Endothelial cell of umbilical vein (primary cell): Measurements from ENCODE around the gene MAML3. TPM values are rescaled to one million over a fixed set of nuclear protein-coding genes. Genes with fewer than 3 reads are reported as not detected.

ENCODE experiments used
- BruUV-seq: library from RNA; stranded (reverse); fragments of 400-500 nt; replicated peaks from 2 replicates; lab custom pipeline; 2021; lab: Mats Ljungman, UMichigan
- CTCF ChIA-PET: fragments of 300-600, 350-600 bp; sonication (Branson Sonifier 250); formaldehyde crosslinking; loops from one replicate; lab custom pipeline; 2021; ENCODE audit warnings: antibody characterized with exemption, inconsistent platforms; lab: Charles Lee
- POLR2A ChIA-PET: fragments of 300-600, 350-600 bp; sonication (Branson Sonifier 250); formaldehyde crosslinking; loops from one replicate; lab custom pipeline; 2021; ENCODE audit warnings: antibody characterized with exemption, inconsistent platforms; lab: Charles Lee
- DNase-seq: peaks from one replicate; pipeline ENCODE4 v3.0.0-alpha.2; 2011; ENCODE audit warnings: low read depth, low spot score
- FAIRE-seq: peaks from 2 replicates; lab custom pipeline; 2011; peaks lifted over from hg19 to GRCh38; lab: Jason Lieb, UNC
- H2AFZ ChIP-seq: 2 replicates; pipeline ENCODE4 v1.6.0; 2012; ENCODE audit warnings: low read depth, low read length, control low read depth, inconsistent platforms
- H3K27ac ChIP-seq: 2 replicates; pipeline ENCODE4 v1.5.1; 2011; ENCODE audit warnings: low read depth, mild to moderate bottlenecking, control low read depth, low read length, moderate library complexity; ENCODE audit not compliant: insufficient read depth
- H3K27me3 ChIP-seq, 2 experiments: 2 replicates each; pipeline versions ENCODE4 v1.6.0 to v1.6.1; 2011; ENCODE audit warnings: low read length in 2 of 2, mixed read lengths in 1 of 2; ENCODE audit not compliant: control insufficient read depth in 2 of 2, insufficient read depth in 2 of 2
- H3K36me3 ChIP-seq, 2 experiments: 2 replicates in 1 of 2; 3 replicates in 1 of 2; pipeline ENCODE4 v1.5.1; 2011; ENCODE audit warnings: low read length in 2 of 2, mild to moderate bottlenecking in 1 of 2, moderate library complexity in 1 of 2; ENCODE audit not compliant: control insufficient read depth in 2 of 2, insufficient read depth in 2 of 2; ENCODE audit errors: extremely low read depth in 1 of 2
- H3K4me1 ChIP-seq: 3 replicates; pipeline ENCODE4 v1.5.1; 2011; ENCODE audit warnings: mild to moderate bottlenecking, low read length; ENCODE audit not compliant: control insufficient read depth, insufficient read depth; ENCODE audit errors: extremely low read depth
- H3K4me2 ChIP-seq: 2 replicates; pipeline ENCODE4 v1.6.1; 2011; ENCODE audit warnings: low read length, control low read depth, mixed read lengths; ENCODE audit not compliant: insufficient read depth
- H3K4me3 ChIP-seq, 3 experiments: fragments of 200-600 bp in 1 of 3; sonication (generic), shearing (Covaris generic) in 1 of 3; replicated peaks in 1 of 3; 2 replicates each; pipeline ENCODE4 v1.5.1; 2011 to 2016; ENCODE audit warnings: control low read depth in 3 of 3, low read length in 3 of 3, mild to moderate bottlenecking in 2 of 3, inconsistent platforms in 1 of 3, low read depth in 1 of 3, moderate library complexity in 1 of 3; ENCODE audit not compliant: insufficient read depth in 1 of 3
- H3K79me2 ChIP-seq: 2 replicates; pipeline ENCODE4 v1.6.0; 2012; ENCODE audit warnings: low read length, inconsistent platforms; ENCODE audit not compliant: control insufficient read depth, insufficient read depth
- H3K9ac ChIP-seq: replicated peaks from 2 replicates; pipeline ENCODE3; 2011; ENCODE audit warnings: low read length, control low read depth; ENCODE audit not compliant: insufficient read depth; ENCODE audit errors: extremely low read depth
- H3K9me1 ChIP-seq: replicated peaks from 3 replicates; pipeline ENCODE4 v1.6.0; 2011; ENCODE audit warnings: mild to moderate bottlenecking, low read length; ENCODE audit not compliant: control insufficient read depth, insufficient read depth; ENCODE audit errors: extremely low read depth
- H3K9me3 ChIP-seq: replicated peaks from 2 replicates; pipeline ENCODE4 v1.5.1; 2012; ENCODE audit warnings: low read length, inconsistent platforms; ENCODE audit not compliant: control insufficient read depth, insufficient read depth
- H4K20me1 ChIP-seq: replicated peaks from 2 replicates; pipeline ENCODE3; 2011; ENCODE audit warnings: mild to moderate bottlenecking, low read length; ENCODE audit not compliant: control insufficient read depth, insufficient read depth; ENCODE audit errors: extremely low read depth
- EZH2 ChIP-seq: IDR thresholded peaks from 2 replicates; pipeline ENCODE4 v1.6.1; 2012; ENCODE audit warnings: borderline replicate concordance, low read depth, mild to moderate bottlenecking, moderate library complexity, low read length, inconsistent platforms; ENCODE audit not compliant: severe bottlenecking
- FOS ChIP-seq: IDR thresholded peaks from 2 replicates; pipeline ENCODE4 v1.6.1; 2011; ENCODE audit warnings: mild to moderate bottlenecking, low read length, moderate library complexity, borderline replicate concordance; ENCODE audit not compliant: insufficient read depth
- GATA2 ChIP-seq: IDR thresholded peaks from 2 replicates; pipeline ENCODE4 v1.7.0; 2011; ENCODE audit warnings: low read depth, mild to moderate bottlenecking, moderate library complexity, mixed read lengths, low read length; ENCODE audit not compliant: insufficient read length, insufficient read depth
- JUN ChIP-seq: IDR thresholded peaks from 2 replicates; pipeline ENCODE4 v1.6.1; 2011; ENCODE audit warnings: borderline replicate concordance, low read depth; ENCODE audit not compliant: insufficient read length, insufficient read depth
- MYC ChIP-seq: IDR thresholded peaks from one replicate; pipeline ENCODE4 v1.6.1; 2011; ENCODE audit warnings: mild to moderate bottlenecking, low read depth, low read length
- POLR2A ChIP-seq: IDR thresholded peaks from 2 replicates; pipeline ENCODE4 v1.6.1; 2012; ENCODE audit warnings: low read depth, mild to moderate bottlenecking, control low read depth, low read length
- POLR2AphosphoS5 ChIP-seq: IDR thresholded peaks from 2 replicates; pipeline ENCODE4 v1.6.1; 2012; ENCODE audit warnings: low read depth, mild to moderate bottlenecking, control low read depth, low read length, moderate library complexity; ENCODE audit not compliant: insufficient read depth
- dilution Hi-C: fragments of 300-500 bp; cut with MboI; formaldehyde crosslinking; loops from one replicate; pipeline ENCODE4 v1.15.0; 2019; ENCODE audit warnings: low sequenced_read_pairs; ENCODE audit not compliant: extremely low pct_ligation_motif_present
- intact Hi-C: fragments of 100-400 bp; cut with micrococcal nuclease; formaldehyde crosslinking; loops from one replicate; pipeline ENCODE4 v1.10.0; 2022
- polyA plus RNA-seq, 4 experiments: library from polyadenylated mRNA; depleted of rRNA in 3 of 4; stranded (reverse) in 3 of 4; unstranded in 1 of 4; fragments of >200 nt; gene quantifications; 2 replicates each; pipeline versions ENCODE4 v1.2.1 to v1.2.3, GENCODE V29; 2011 to 2012; ENCODE audit warnings: missing spikeins in 1 of 4
- total RNA-seq: library from RNA; stranded (reverse); gene quantifications from 2 replicates; pipeline ENCODE4 v1.2.3, GENCODE V29; 2021
- TF ChIP-seq, protein P1 (sequence below): IDR thresholded peaks from 2 replicates; pipeline ENCODE4 v1.6.1; 2011; ENCODE audit not compliant: insufficient read depth, insufficient read length
- TF ChIP-seq, protein P2 (sequence below), 2 donors: IDR thresholded peaks; 1 replicate in 1 of 2; 2 replicates in 1 of 2; pipeline ENCODE4 v1.5.1; 2011; ENCODE audit warnings: low read length in 2 of 2, mild to moderate bottlenecking in 2 of 2, moderate library complexity in 2 of 2, control low read depth in 1 of 2, inconsistent platforms in 1 of 2, low read depth in 1 of 2; ENCODE audit not compliant: insufficient read depth in 1 of 2; ENCODE audit errors: extremely low read depth in 1 of 2

The MAML3 gene
- total and polyA plus RNA-seq, 2 donors (not counting 3 experiments of a cell fraction or from before 2014, with no cell fraction given): 14.0 to 20.3 TPM

DNA sequence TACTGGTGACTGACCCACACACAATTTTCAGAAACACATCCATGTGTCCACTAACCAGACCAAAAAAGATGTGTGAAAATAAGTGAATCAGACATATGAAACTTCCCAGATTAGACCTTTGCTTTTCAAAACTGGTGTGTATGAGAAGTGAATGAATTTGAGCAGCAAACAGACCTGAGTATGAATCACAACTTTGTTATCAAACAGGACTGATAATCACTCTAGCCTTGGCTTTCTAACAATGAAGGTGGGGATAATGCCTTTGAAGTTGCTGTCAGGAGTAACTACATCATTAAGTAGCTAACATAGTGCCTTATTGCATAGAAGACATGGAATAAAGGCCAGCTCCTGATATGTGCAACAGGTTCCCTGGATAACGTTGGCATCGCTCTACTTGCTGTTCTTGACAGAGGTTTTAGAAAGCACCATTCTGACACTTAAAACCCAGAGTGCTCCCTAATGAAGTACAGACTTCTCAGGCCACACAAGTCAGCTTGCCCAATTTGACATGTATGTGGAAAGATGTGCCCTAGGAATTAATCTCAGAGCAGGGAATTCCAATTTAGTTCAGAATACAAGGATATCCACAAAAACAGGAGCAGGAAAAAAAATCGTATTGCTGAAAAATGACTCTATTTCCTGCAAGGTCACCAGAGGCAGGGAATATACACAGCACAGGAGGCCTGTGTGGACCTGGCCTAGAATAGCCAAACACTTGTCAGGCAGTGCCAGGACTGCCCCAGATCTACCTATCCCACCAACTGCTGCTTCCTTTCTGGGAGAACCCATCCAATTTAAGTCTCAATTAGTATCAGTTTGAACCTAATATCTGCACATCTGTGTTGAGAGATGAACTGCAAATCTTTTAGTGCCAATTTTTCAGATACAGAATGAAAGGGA, 87.7 kb downstream of the MAML3 start:
- Histone ChIP-seq H3K4me3 (no peak overlapping the region), H3K9ac (no peak overlapping the region), H3K4me2 (peak overlapping the region; percentile 1), H3K9me3 (no peaks in the 10 kb centered on the region), H3K36me3 (no peaks in the 10 kb centered on the region), H3K4me1 (peaks cover 17% of the 10 kb centered on the region), H3K27me3 (no peaks in the 10 kb centered on the region), H3K9me1 (no peaks in the 10 kb centered on the region), H3K79me2 (peaks cover 8% of the 10 kb centered on the region), H2AFZ (no peak overlapping the region), H3K27ac (no peak overlapping the region), H4K20me1 (no peaks in the 10 kb centered on the region)
- BruUV-seq: no TSS peak
- intact Hi-C loops (loop anchor here (2.0 kb wide), 1 partner anchor 17 kb away; no protein-coding TSS in a partner anchor), dilution Hi-C loops (no loop called here)
- POLR2A ChIA-PET: no interaction called here
- FAIRE-seq (no peak), DNase-seq (peak; percentile 58)
- TF ChIP-seq MYC: no peak
- TF ChIP-seq, protein P1, sequence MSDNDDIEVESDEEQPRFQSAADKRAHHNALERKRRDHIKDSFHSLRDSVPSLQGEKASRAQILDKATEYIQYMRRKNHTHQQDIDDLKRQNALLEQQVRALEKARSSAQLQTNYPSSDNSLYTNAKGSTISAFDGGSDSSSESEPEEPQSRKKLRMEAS: no peak
- TF ChIP-seq POLR2AphosphoS5: no peak
- peak; percentile 5 for TF ChIP-seq FOS
- CTCF ChIA-PET: no interaction called here

- no peak for DNase-seq
- Histone ChIP-seq H3K9me1 (no peaks in the 10 kb centered on the region), H4K20me1 (no peaks in the 10 kb centered on the region), H3K4me1 (peaks cover 24% of the 10 kb centered on the region), H3K36me3 (no peaks in the 10 kb centered on the region), H3K4me3 (no peak overlapping the region), H3K9ac (no peak overlapping the region), H3K27me3 (no peaks in the 10 kb centered on the region), H3K9me3 (no peaks in the 10 kb centered on the region), H3K27ac (no peak overlapping the region), H2AFZ (no peak overlapping the region), H3K4me2 (no peak overlapping the region), H3K79me2 (peaks cover 8% of the 10 kb centered on the region)
- TF ChIP-seq JUN (no peak), FOS (no peak), MYC (no peak), GATA2 (no peak), POLR2AphosphoS5 (no peak), EZH2 (no peak), POLR2A (no peak)
- TF ChIP-seq, protein P2, sequence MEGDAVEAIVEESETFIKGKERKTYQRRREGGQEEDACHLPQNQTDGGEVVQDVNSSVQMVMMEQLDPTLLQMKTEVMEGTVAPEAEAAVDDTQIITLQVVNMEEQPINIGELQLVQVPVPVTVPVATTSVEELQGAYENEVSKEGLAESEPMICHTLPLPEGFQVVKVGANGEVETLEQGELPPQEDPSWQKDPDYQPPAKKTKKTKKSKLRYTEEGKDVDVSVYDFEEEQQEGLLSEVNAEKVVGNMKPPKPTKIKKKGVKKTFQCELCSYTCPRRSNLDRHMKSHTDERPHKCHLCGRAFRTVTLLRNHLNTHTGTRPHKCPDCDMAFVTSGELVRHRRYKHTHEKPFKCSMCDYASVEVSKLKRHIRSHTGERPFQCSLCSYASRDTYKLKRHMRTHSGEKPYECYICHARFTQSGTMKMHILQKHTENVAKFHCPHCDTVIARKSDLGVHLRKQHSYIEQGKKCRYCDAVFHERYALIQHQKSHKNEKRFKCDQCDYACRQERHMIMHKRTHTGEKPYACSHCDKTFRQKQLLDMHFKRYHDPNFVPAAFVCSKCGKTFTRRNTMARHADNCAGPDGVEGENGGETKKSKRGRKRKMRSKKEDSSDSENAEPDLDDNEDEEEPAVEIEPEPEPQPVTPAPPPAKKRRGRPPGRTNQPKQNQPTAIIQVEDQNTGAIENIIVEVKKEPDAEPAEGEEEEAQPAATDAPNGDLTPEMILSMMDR (IDR thresholded peaks at IDR 0.05; ENCODE audit: extremely low read depth in 1 of 2, insufficient read depth in 1 of 2, low read depth in 1 of 2, low read length in 2 of 2): no peak
- TF ChIP-seq, protein P1: no peak
- BruUV-seq: no TSS peak
- POLR2A ChIA-PET: no interaction called here
- dilution Hi-C loops: no loop called here
- FAIRE-seq: no peak
- intact Hi-C loops: no loop called here
- CTCF ChIA-PET: no interaction called here
These were observed 88.6 kb downstream of the MAML3 start for GRCh38 chr4:140065393-140065792.
